ENCODE results near the gene RPS27L. TPM values are rescaled to one million over a fixed set of nuclear protein-coding genes. Genes with fewer than 3 reads are reported as not detected.

RPS27L gene
- total RNA-seq, 2 experiments from 2014 or later = 41.3 to 60.3 TPM

DNA sequence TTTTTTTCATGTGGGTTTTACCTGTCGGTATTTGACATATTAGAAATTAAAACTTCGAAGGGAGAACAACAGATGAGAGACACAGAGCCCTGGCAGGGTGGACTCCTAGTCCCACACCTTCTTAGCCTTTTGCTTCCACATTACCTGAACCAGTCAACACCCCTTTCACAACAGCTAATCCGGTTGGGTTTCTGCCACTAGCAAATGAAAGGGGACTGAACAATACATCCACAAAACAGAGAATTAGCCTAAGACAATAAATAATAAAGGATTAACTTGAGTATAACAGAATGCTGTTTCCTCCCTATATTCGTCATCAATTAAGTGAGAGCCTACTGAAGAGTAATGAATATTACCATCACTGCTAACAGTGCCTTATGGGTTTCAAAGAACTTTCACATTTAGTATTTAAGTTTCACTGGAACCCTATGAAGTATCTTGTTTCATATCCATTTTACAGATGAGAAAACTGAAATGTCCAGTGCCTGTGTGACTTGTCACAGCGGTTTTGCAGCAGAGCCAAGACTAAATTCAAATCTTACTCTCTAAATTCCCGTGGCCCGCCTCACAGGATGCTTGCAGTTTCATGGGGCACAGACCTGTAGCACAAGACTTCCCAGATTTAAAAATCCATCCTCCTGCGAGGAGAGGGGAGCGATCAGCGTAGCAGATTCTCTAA is 31.1 kb upstream of the RPS27L start:
- ChIA-PET CTCF (ENCODE audit: unreplicated experiment) (no interaction called here), POLR2A (interaction anchor here (1.2 kb wide), 1 partner anchor 43 kb away, joined by 3 read pairs; no protein-coding TSS in a partner anchor)
- Histone ChIP-seq H3K9me3 (ENCODE audit: low read length) (no peaks in the 10 kb centered on the region), H3K4me2 (ENCODE audit: low read length) (peak overlapping the region; percentile 89), H3K4me3 (ENCODE audit: low read depth, low read length, poor library complexity, severe bottlenecking) (peak overlapping the region; percentile 79), H3K79me2 (ENCODE audit: insufficient read depth, low read depth, low read length) (peaks cover 37% of the 10 kb centered on the region), H2AFZ (ENCODE audit: low read length) (peak overlapping the region; percentile 94), H3K4me1 (ENCODE audit: insufficient read depth, low read length, poor library complexity, severe bottlenecking) (peaks cover 39% of the 10 kb centered on the region), H3K27ac (ENCODE audit: low read depth, low read length, poor library complexity, severe bottlenecking) (no peak overlapping the region), H3K36me3 (ENCODE audit: insufficient read depth, low read length) (no peaks in the 10 kb centered on the region), H4K20me1 (ENCODE audit: insufficient read depth, low read length) (no peaks in the 10 kb centered on the region), H3K9me2 (ENCODE audit: insufficient read depth, low read length) (no peaks in the 10 kb centered on the region)
- BruUV-seq (replicated peaks) = TSS peak; percentile 42
- intact Hi-C loops (cut with micrococcal nuclease; ENCODE audit: unreplicated experiment) = no loop called here
- DNase-seq (ENCODE audit: low spot score) = no peak
- TF ChIP-seq EZH2phosphoT487 (IDR thresholded peaks at IDR 0.05; ENCODE audit: borderline replicate concordance, low read depth, low read length) = no peak
- TF ChIP-seq, protein P1, sequence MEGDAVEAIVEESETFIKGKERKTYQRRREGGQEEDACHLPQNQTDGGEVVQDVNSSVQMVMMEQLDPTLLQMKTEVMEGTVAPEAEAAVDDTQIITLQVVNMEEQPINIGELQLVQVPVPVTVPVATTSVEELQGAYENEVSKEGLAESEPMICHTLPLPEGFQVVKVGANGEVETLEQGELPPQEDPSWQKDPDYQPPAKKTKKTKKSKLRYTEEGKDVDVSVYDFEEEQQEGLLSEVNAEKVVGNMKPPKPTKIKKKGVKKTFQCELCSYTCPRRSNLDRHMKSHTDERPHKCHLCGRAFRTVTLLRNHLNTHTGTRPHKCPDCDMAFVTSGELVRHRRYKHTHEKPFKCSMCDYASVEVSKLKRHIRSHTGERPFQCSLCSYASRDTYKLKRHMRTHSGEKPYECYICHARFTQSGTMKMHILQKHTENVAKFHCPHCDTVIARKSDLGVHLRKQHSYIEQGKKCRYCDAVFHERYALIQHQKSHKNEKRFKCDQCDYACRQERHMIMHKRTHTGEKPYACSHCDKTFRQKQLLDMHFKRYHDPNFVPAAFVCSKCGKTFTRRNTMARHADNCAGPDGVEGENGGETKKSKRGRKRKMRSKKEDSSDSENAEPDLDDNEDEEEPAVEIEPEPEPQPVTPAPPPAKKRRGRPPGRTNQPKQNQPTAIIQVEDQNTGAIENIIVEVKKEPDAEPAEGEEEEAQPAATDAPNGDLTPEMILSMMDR (conservative IDR thresholded peaks at IDR 0.05; ENCODE audit: low read length) = no peak

DNA sequence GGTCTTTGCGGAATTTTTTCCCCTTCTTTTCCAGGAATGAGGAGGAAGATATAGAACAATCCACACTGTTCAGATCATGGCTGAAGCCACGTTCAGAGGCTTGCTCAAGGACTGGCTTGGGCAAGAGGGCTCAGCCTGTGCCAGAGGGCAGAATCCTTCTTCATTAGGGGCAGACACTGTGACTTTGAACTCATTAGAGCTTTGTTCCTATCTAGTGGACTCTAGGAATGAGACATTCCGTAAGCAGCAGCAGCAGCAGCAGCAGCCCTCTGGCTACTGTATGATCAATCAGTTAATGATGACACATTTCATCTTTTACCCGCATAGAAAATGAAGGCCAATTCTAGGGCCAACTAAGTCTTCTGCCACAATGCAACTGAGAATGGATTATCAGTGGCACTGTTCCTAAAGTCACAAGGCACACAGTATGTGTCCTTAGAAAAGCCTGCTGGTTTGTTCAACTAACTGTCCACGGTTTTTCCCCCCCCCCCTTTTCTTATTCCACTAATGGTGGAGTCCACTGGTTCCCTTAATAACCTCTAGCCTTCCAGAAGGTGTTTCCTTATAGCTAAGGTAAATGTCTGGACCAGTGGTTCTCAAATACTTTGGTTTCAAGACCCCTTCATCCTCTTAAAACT is 30.4 kb upstream of the RPS27L start:
- no TSS peak for BruUV-seq (replicated peaks)
- peaks cover 32% of the 10 kb centered on the region for H3K4me1 ChIP-seq (ENCODE audit: insufficient read depth, low read length, poor library complexity, severe bottlenecking)
- TF ChIP-seq, protein P1 (conservative IDR thresholded peaks at IDR 0.05; ENCODE audit: low read length) = no peak
- TF ChIP-seq EZH2phosphoT487 (IDR thresholded peaks at IDR 0.05; ENCODE audit: borderline replicate concordance, low read depth, low read length) = no peak
- intact Hi-C loops (cut with micrococcal nuclease; ENCODE audit: unreplicated experiment) = no loop called here
- H3K79me2 ChIP-seq (ENCODE audit: insufficient read depth, low read depth, low read length) = peaks cover 30% of the 10 kb centered on the region
- H3K9me3 ChIP-seq (ENCODE audit: low read length) = no peaks in the 10 kb centered on the region
- H3K27ac ChIP-seq (ENCODE audit: low read depth, low read length, poor library complexity, severe bottlenecking) = no peak overlapping the region
- no peaks in the 10 kb centered on the region for H4K20me1 ChIP-seq (ENCODE audit: insufficient read depth, low read length)
- POLR2A ChIA-PET = no interaction called here
- H3K9me2 ChIP-seq (ENCODE audit: insufficient read depth, low read length) = no peaks in the 10 kb centered on the region
- no peak for DNase-seq (ENCODE audit: low spot score)
- H3K4me2 ChIP-seq (ENCODE audit: low read length) = peak overlapping the region; percentile 89; the same call in 1 of the 2 replicates
- CTCF ChIA-PET (ENCODE audit: unreplicated experiment) = no interaction called here
- no peak overlapping the region; the same call in 1 of the 2 replicates for H2AFZ ChIP-seq (ENCODE audit: low read length)
- no peaks in the 10 kb centered on the region for H3K36me3 ChIP-seq (ENCODE audit: insufficient read depth, low read length)
- no peak overlapping the region for H3K4me3 ChIP-seq (ENCODE audit: low read depth, low read length, poor library complexity, severe bottlenecking)

DNA sequence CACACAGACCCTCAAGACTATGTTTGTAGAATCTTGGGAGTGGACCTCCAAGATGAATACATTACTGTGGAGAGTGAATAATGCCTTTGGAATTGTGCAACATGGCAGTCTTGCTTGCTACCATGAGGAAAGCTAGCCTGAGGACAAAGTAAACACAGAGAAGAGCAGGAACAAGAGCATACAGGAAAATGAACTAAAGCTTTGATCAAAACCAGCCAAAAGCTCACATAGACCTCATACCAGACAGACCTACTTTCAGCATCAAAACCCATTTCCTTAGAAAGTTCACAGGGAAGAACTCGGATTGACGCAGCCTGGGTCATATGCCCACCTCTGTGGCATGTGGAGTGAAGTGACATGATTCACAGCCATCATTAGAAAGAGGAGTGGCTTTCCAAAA is 28.8 kb upstream of the RPS27L start:
- ChIA-PET CTCF (ENCODE audit: unreplicated experiment) (no interaction called here), POLR2A (interaction anchor here (0.8 kb wide), 1 partner anchor 57 kb away, joined by 3 read pairs; no protein-coding TSS in a partner anchor)
- no peaks in the 10 kb centered on the region for H4K20me1 ChIP-seq (ENCODE audit: insufficient read depth, low read length)
- H3K79me2 ChIP-seq (ENCODE audit: insufficient read depth, low read depth, low read length) = peaks cover 15% of the 10 kb centered on the region
- H3K36me3 ChIP-seq (ENCODE audit: insufficient read depth, low read length) = no peaks in the 10 kb centered on the region
- TF ChIP-seq, protein P1 (conservative IDR thresholded peaks at IDR 0.05; ENCODE audit: low read length) = no peak
- no peak for TF ChIP-seq EZH2phosphoT487 (IDR thresholded peaks at IDR 0.05; ENCODE audit: borderline replicate concordance, low read depth, low read length)
- no peak overlapping the region for H2AFZ ChIP-seq (ENCODE audit: low read length)
- no peak overlapping the region for H3K4me2 ChIP-seq (ENCODE audit: low read length)
- no peaks in the 10 kb centered on the region for H3K9me3 ChIP-seq (ENCODE audit: low read length)
- no peaks in the 10 kb centered on the region for H3K9me2 ChIP-seq (ENCODE audit: insufficient read depth, low read length)
- BruUV-seq (replicated peaks) = no TSS peak
- DNase-seq (ENCODE audit: low spot score) = no peak
- no peak overlapping the region for H3K4me3 ChIP-seq (ENCODE audit: low read depth, low read length, poor library complexity, severe bottlenecking)
- peaks cover 16% of the 10 kb centered on the region for H3K4me1 ChIP-seq (ENCODE audit: insufficient read depth, low read length, poor library complexity, severe bottlenecking)
- intact Hi-C loops (cut with micrococcal nuclease; ENCODE audit: unreplicated experiment) = no loop called here
- no peak overlapping the region for H3K27ac ChIP-seq (ENCODE audit: low read depth, low read length, poor library complexity, severe bottlenecking)
